Measurements from ENCODE around the gene CFAP100. TPM values are rescaled to one million over a fixed set of nuclear protein-coding genes. Genes with fewer than 3 reads are reported as not detected.

CFAP100 gene
- total and polyA plus RNA-seq, 10 donors, result not detected

- DNase-seq, result no peak
- intact Hi-C loops (cut with DNase I; ENCODE audit: low total_unique reads), result no loop called here
These were observed 59.3 kb downstream of the CFAP100 start for GRCh38 chr3:126454025-126454424.

GRCh38 chr3:126454437-126455198 lies 59.9 kb downstream of the CFAP100 start:
- intact Hi-C loops (cut with DNase I; ENCODE audit: low total_unique reads), result no loop called here
- Histone ChIP-seq H3K4me1 (peaks cover 0 to 37% (median 9%) of the 10 kb centered on the region in 6 donors), H3K27ac (no peak overlapping the region), H3K27me3 (replicated peaks in 1 of 7) (no peaks in the 10 kb centered on the region), H3K36me3 (peaks cover under 1 to 100% (median 74%) of the 10 kb centered on the region in 6 donors), H3K9me3 (no peaks in the 10 kb centered on the region), H3K4me3 (no peak overlapping the region)
- TF ChIP-seq POLR2AphosphoS5 (IDR thresholded peaks at IDR 0.05) (no peak), POLR2A (IDR thresholded peaks at IDR 0.05) (no peak), CTCF (IDR thresholded peaks at IDR 0.05 in 8 of 11, conservative IDR thresholded peaks at IDR 0.05 in 3 of 11) (no peak)
- no peak for DNase-seq
- WGBS, 5 donors, result 75 to 89% (median 88%) methylated on average over 6 of the region's 6 CpGs

More at GRCh38 chr3:126454025-126454424, 59.3 kb downstream of the CFAP100 start:
- WGBS, 5 donors, result 85 to 96% (median 94%) methylated on average over 1 of the region's 1 CpG
- Histone ChIP-seq H3K36me3 (peaks cover 0 to 100% (median 69%) of the 10 kb centered on the region in 6 donors), H3K4me1 (peaks cover 0 to 34% (median 9%) of the 10 kb centered on the region in 6 donors), H3K27ac (no peak overlapping the region), H3K4me3 (no peak overlapping the region), H3K9me3 (no peaks in the 10 kb centered on the region), H3K27me3 (replicated peaks in 1 of 7) (no peaks in the 10 kb centered on the region)
- TF ChIP-seq CTCF (IDR thresholded peaks at IDR 0.05 in 8 of 11, conservative IDR thresholded peaks at IDR 0.05 in 3 of 11), result no peak
- TF ChIP-seq POLR2A (IDR thresholded peaks at IDR 0.05), result no peak

- Histone ChIP-seq H3K36me3 (peaks cover 5 to 100% (median 75%) of the 10 kb centered on the region in 6 donors), H3K27me3 (replicated peaks in 1 of 7) (no peaks in the 10 kb centered on the region), H3K9me3 (no peaks in the 10 kb centered on the region), H3K4me3 (no peak overlapping the region), H3K27ac (peak overlapping the region in 3 of 8 donors; percentile 17 to 42 (median 24)), H3K4me1 (peaks cover 0 to 46% (median 8%) of the 10 kb centered on the region in 6 donors)
- no peak for TF ChIP-seq CTCF (IDR thresholded peaks at IDR 0.05 in 8 of 11, conservative IDR thresholded peaks at IDR 0.05 in 3 of 11)
- no peak for TF ChIP-seq POLR2A (IDR thresholded peaks at IDR 0.05)
- no peak for TF ChIP-seq POLR2AphosphoS5 (IDR thresholded peaks at IDR 0.05)
- intact Hi-C loops (cut with DNase I; ENCODE audit: low total_unique reads), result no loop called here
- 67 to 92% (median 76%) methylated on average over 3 to 4 of the region's 4 CpGs for WGBS, 5 donors
- DNase-seq, result peak; percentile 72
These were observed 61.5 kb downstream of the CFAP100 start for GRCh38 chr3:126456211-126456610.

GRCh38 chr3:126456766-126457388 lies 62.2 kb downstream of the CFAP100 start:
- no peak for TF ChIP-seq CTCF (IDR thresholded peaks at IDR 0.05 in 8 of 11, conservative IDR thresholded peaks at IDR 0.05 in 3 of 11)
- TF ChIP-seq POLR2AphosphoS5 (IDR thresholded peaks at IDR 0.05), result no peak
- no peak for TF ChIP-seq POLR2A (IDR thresholded peaks at IDR 0.05)
- Histone ChIP-seq H3K27ac (peak overlapping the region in 3 of 8 donors; percentile 17 to 42 (median 24)), H3K9me3 (no peaks in the 10 kb centered on the region), H3K36me3 (peaks cover 5 to 100% (median 75%) of the 10 kb centered on the region in 6 donors), H3K27me3 (replicated peaks in 1 of 7) (no peaks in the 10 kb centered on the region), H3K4me1 (peaks cover 0 to 46% (median 7%) of the 10 kb centered on the region in 6 donors), H3K4me3 (no peak overlapping the region)
- intact Hi-C loops (cut with DNase I; ENCODE audit: low total_unique reads), result no loop called here
- DNase-seq, result peak; percentile 47
- 74 to 92% (median 90%) methylated on average over 12 of the region's 12 CpGs for WGBS, 5 donors
